ENCODE measurements around the gene ATP10A.

The ATP10A gene

DNA sequence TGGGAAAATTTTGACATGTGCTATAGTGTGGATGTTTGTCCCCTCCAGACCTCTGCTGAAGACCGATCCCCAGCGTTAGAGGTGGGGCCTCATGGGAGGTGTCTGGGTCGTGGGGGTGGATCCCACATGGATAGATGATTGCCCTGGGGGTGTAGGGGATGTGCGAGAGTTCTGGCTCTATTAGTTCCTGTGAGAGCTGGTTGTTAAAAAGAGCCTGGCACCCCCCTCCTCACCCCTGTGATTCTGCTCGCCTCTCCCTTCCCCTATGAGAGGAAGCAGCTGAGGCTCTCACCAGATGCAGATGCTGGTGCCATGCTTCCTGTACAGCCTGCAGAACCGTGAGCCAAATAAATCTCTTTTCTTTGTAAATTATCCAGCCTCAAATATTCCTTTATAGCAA is 67.4 kb downstream of the ATP10A start:
- DNase-seq (ENCODE audit: low read depth, low spot score), result no peak

DNA sequence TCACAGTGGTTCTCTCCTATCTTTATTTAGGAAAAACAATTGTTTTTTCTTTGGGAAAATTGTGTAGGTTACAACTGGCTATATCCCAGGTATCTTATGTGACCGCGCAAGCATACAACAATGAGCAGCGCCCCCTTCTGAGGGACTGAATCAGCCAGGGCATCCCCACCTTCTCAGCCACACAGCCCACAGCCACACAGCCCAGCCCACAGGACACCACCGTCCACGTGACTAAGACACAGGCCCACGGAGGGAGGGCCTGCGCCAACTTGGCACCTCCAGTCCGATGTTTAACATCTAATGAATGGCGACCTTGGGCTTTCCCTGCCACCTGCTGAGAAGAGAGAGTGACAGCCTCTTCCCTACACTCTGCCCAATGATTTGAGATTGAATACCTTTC is 68.1 kb downstream of the ATP10A start:
- no peak for DNase-seq (ENCODE audit: low read depth, low spot score)

DNA sequence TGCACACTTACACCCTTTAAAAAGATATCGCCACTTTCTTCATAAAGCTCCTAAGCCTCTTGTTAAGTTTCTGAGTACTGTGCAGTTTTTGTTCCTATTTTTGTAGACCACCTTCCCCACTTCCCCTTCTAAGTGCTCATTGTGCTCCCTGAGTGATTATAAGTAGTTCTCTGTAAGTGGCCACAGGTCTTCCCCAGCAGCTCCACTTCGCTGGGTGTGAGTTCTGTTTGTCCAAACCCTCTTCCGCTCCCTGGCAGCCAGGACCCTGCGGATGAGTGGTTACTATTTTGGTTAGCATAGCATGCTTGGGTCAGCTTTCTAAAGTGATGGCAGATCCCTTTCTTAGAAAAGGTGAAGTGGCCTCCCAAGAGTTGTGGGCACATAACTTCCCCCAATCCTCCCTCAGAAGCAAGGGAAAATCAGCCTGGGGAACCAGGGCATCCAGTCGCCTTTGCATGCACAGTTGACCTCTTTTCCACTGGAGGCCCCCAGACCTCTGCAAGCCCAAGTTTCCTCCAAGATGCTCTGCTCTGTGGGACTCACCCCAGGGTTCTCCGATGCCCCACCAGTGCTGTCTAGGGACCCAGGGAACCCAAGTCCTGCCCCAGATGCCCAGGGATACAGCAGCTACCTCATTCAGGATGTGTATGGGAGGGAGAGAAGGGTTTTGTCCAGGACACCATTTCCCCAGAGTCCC is 69.6 kb downstream of the ATP10A start:
- no peak for DNase-seq (ENCODE audit: low read depth, low spot score)

DNA sequence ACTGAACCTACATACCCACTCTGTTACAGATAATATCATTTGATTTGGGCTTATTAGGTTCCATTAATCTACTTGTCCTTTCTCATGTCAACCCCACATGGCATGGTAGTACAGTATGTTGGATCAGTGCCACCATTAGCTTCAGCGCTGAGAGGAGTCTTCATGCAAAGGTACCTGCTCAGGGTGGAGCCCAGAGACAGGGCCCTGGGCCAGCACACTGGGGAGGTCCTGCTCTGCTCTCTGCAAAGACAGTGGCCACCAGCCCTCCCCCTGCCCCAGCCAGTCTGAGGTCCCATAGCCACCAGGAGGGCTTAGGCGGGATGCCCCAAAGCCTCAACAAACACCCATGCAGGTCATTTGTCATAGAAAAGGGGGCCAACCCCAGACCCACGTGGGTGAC is 71.0 kb downstream of the ATP10A start:
- no peak for DNase-seq (ENCODE audit: low read depth, low spot score)

DNA sequence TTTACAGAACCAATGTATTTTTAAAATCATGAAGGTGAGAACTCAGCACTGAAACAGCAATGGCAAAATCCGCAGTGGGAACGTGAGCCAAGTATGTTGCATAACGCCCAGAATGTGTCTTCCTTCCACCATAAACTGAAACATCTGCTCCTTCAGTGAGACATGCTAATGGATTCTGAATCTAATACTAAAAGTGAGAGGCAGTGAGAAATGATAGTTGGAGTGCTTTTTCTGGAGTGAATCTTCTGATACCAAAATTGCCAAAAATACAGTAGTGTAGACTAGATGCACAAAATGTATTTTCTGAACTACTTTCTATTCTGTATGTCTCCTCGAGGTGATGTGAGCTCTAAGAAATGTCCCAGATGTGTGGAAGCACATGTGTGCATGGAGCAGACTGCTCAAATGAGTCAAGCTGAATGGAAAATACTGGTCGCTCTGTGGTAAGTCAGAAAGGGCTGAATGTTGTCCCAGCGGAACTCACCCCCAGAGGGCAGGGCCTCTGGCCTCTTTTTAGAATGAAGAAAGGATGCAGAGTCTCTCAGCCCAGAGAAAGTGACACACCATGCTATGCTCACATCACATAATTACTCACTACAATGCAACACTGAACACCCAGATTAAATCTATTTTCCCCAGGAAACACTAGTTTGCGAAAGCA is 73.0 kb downstream of the ATP10A start:
- DNase-seq (ENCODE audit: low read depth, low spot score), result peak; percentile 22

DNA sequence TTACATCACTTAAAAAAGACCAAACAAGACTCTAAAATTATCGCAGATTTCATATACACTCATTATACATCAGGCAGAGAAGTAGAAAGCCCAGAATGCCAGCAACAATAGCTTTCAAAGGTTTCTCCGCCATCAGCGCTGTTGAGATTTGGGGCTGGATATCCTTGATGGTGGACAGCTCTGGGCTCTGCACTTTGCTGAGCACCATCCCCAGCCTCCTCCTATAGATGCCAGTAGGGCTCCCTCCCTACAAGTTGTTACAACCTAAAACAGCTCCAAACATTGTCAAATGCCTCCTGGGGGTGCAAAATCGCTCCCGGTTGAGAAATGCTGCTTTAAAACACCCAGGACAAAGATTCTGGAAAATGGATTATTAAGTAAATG is 73.5 kb downstream of the ATP10A start:
- no peak for DNase-seq (ENCODE audit: low read depth, low spot score)

DNA sequence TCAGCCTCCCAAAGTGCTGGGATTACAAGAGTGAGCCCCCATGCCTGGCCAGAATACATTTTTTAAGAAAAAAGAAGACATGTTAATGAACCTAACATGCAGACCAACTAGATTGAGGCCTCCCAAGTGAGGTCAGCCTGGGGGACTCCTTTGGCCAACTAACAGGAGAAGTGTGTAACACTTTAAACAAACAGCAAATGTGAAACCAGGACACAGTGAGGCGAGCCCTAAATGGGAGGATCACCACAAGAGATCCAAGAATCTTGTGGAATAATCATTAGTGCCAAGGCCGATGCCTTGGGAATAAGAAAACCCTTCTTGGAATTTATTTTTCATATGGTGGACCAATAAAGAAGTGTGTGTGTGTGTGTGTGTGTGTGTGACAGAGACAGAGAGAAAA is 73.9 kb downstream of the ATP10A start:
- no peak for DNase-seq (ENCODE audit: low read depth, low spot score)

DNA sequence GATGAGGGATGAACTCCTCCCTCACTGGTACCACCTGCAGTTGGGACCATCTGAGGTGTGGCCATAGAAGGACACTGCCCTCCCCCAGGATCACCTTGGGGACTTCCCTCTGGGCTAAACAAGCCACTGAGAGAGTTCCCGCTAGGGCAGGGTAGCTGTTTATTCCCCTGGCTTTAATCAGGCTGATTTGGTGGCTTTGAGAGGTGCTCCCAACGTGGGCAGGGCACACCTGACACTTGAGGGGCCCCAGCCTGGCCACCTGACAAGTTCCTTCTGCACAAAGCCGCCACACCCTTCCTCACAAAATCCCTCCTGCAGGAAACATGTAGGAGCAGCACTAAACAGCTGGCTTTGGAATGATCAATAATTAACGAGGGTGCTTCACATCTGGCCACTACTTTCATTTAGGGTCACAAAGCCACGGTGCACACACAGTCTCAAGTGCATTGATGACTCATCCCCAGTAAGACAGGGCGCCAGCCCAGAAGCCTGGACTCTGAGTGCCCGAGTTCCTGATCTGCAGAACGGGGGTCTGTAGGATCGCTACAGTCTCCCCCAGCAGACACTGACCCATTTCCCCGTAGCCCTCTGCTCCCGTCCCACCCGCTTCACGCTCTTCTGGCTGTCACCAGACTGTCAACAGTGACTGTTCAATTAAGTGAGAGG is 75.1 kb downstream of the ATP10A start:
- DNase-seq (ENCODE audit: low read depth, low spot score), result no peak

DNA sequence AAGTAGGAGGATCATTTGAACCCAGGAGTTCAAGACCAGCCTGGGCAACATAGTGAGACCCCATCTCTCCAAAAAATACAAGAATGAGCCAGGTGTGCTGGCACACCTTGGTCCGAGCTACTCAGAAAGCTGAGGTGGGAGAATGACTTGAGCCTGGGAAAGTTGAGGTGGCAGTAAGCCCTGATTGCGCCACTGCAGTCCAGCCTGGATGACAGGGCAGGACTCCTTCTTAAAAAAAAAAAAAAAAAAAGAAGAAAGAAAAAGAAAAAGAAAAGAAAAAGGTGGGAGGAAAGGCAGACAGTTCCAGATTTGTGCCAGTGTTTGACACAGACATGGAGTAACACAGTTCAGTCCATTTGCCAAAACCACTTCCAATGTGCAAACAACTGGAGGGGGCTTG is 75.7 kb downstream of the ATP10A start:
- no peak for DNase-seq (ENCODE audit: low read depth, low spot score)

DNA sequence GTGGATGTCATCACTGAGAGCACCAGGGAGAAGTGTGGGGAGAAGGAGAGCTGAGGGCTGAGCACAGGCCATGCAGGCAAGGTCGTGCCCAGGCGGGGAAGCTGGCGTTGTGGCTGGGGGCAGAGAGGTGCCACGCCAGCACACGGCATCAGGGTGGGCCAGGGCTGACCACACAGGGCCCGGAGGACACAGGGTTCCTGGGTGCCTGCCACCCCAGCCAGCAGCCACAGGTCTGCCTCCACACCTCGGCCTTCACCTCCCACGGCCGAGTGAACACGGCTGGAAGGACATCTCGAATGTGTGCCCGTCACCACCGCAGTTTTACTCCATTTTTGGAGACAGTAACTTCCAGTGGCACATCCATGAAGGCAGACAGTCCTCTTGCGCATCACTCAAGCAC is 77.1 kb downstream of the ATP10A start:
- no peak for DNase-seq (ENCODE audit: low read depth, low spot score)

DNA sequence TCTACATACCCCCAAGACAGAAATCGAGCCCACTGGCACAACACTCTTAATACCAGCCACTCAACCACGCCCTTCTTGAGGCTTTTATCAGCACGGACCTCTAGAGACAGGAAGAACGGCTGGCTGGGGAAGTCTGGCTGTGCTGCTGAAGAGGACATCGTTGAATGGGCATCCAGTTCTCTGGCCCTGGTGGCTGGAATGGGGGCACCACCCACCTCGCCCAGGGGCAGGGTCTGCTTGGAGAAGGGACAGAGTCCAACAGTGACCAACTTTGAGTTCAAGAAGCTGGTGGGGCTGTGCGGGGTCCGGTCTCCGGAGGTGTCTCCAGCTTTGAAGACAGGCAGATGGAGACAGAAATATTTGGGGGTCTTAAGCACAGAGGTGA is 77.5 kb downstream of the ATP10A start:
- no peak for DNase-seq (ENCODE audit: low read depth, low spot score)

DNA sequence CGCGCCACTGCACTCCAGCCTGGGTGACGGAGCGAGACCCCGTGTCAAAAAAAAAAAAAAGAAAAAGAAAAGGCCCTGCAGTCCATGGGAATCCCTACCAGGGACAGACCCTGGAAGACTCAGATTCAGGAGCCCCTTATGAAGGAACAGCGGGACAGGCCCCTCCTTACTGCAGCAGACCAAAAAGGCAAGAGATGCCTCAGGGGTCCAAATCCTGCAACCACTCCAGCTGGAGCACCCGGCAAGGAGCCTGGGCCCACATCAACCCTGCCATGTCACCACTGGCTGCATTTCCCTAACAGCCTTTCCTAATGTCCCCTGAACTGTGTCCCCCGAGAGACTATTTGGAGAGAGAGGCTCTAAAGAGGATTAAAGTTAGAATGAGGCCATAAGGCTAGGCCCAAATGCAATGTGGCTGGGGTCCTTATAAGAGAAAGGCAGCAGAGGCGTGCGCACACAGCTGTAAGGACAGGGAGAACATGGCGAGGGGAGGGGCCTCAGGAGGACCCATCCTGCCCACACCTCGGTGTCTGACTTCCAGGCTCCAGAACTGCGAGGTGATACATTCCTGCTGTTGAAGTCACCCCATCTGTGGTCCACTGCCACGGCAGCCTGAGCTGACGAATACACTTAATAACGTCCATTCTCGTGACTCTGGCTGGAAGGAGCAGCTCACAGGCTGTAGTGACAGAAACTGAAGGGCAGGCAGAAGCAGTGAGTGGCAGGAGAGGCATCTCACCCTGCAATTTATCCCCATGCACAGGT is 78.1 kb downstream of the ATP10A start:
- no peak for DNase-seq (ENCODE audit: low read depth, low spot score)

DNA sequence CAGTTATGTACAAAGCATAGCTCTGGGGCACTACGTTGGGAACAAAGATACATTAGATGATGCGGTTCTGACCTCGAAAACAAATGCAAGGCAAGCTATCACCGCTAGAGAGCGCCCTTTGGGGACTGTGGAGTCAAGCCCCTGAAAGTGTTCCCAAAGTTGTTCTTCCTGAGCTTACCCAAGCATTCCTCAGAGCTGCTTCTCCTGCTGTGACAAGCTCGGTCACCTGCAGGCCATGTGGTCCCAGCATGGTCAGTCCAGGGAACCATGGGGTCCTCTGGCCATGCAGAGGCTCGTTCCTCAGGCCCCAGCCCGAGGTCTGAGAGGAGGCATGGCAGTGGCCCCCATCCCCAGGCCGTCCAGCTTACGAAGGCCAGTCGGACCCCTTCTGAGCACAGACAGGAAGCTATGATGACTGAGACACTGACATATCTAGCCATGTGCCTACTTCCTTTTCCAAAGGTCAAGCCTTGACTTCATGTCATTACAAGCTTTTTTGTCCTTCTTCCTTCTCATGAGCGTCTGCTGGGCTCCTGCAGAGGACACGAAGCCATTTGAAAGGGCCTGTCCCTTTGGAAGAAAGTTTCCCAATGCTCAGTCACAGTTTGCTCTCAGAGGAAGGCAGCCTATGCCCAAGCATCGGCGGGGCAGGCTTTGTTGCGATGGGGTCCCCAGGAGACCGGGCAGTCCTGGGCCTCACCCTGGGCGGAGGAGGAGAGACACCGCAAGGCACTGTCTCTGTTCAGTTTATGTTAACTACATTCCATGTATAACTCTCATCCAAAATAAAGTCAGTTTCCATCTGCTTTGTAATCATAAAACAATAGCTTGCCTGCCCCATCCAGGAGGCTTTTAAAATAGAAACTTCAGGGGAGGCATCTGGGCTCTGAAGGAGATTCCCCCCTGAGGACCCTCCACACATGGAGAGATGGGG is 79.3 kb downstream of the ATP10A start:
- DNase-seq (ENCODE audit: low read depth, low spot score), result no peak

DNA sequence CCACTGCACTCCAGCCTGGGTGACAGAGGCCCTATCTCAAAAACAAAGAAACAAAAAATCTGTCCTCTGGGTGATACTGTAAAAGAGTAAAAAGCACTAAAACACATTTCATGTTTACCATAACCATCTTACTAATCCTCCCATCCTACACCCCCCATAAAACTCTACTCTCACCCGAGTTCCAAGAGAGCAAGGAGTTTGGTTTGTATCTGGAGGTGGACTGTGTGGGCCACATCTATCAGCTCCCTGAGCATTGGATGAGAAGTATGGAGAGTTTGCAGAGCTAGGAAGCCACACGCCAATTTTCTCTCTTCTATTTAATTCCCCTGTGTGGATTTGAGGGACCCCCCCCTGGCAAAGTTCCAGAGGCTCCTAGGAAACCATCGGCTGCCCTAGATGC is 80.0 kb downstream of the ATP10A start:
- no peak for DNase-seq (ENCODE audit: low read depth, low spot score)

DNA sequence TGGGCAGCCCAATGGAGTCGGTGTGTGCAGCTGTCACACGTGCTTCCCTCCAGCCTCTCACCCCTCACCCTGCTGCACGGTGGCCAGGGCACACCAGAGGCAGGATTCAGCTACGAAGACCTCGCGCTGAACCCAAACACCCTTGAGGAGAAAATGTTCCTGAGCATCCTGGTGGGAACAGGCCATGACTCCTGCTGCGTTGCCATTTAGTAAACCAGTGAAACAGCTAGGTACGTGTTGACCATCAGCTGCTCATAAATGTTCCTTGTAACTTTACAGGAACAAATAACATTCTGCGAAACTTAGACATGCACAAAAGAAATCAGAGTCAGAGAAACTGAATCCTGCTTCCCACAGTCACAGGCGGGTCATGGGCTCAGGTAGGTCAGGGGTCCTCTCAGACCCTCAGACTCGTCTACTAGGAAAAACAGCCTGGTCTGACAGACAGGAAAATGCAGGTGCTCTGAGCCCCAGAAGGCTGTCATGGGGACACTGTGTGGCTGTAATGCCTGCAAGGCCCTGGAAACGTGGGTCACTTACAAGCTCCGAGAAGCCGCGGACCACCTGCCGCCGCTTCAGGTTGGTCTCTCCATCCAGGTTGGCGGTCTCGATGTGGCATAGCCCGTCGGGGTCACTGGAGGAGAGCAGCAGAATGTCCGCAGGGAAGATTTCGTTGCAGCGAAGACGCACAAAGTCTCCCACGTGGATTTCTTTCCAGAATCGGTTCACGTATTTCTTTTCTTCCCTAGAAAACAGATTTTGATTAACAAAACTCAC is 82.5 kb downstream of the ATP10A start:
- DNase-seq (ENCODE audit: low read depth, low spot score), result no peak

DNA sequence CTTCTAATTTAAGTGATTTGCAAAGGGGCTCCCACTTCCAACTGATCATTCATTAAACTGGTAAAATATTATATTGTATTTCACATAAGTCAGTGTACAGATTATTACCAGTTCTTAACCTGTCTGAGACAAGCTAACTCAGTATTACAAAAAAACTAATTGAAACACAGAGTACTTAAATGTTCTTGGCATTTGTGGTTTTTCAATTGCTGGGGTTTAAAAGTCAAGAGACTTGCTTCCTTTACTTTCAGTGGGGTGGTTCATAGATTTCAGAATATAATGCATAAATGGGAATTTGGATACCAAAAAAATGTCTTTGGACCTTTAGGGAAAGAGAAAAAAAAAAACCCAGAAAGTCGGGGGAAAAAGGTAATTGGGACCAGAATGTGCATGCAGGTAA is 85.0 kb downstream of the ATP10A start:
- DNase-seq (ENCODE audit: low read depth, low spot score), result no peak

DNA sequence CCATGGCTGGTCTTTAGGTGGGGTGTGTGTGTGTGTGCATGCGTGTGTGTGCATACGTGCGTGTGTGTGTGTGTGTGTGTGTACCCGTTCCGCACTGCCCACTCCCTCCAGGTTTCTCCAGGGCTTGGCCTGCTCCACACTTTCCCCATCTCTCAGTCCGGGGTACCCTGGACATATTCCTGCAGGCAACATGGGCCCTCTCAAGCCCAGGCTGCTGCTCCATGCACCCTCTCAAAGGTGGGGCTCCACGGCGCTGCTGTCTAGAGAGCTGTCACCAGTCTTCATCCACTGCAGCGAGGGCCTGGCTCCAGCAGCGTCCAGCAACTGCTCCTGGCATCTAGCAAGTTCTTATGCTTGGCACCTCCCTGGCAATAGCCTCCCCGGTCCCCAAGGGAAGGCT is 86.1 kb downstream of the ATP10A start:
- no peak for DNase-seq (ENCODE audit: low read depth, low spot score)

DNA sequence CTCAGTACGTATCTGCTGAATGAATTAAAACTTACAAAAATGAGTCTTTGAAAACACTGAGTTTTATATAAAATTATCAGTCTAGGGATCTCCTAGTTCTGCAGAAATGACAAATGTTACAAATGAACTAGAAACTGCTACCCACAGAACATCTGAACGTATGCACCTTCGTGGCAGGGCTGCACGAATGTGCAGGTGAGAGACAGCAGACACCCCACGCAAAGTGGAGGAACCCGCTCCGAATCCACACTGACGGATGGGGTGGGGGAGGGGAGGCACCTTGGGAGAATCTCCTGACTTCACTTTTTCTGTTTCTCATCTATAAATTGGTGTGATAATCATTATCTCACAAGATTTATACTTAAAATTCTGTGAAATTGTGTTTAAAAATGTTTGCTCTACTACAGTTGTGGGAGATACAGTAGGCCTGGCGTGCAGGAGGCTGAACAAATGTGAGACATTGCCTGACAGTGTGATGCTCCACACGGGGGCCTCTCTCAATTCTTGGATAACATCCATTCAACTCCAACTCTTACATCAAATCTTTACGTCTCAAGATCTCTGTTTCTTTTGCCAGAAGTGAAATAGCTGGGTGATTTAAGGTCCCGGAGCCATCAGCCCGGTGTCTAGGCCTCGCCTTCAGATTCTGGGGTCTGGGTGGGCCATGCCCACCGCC is 86.9 kb downstream of the ATP10A start:
- no peak for DNase-seq (ENCODE audit: low read depth, low spot score)

DNA sequence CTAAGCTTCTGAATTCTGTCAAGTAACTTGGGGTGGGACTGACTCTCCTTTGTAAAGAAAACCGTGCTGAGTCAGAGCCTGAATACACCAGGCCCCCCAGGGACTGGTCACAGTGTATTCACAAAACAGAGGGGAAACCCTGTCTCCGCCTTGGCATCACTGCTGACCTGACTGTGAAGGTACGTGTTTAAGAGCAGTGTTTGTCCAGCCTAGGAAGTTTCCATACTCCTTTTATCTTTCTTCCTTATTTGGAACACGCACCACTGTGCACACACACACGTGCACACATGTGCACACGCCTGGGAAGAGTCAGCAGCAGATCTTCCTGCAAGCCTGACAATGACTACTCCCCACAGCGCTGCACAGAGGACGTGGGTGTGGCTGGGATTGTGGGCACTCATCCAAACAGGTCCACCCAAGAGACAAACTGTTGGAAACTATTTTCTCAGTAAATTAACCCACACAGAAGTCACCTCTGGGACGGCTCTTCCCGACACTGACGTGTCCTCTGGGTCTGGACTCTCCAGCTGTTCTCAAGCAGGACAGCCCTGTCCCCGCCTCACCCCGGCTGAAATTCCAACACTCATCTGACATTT is 87.7 kb downstream of the ATP10A start:
- DNase-seq (ENCODE audit: low read depth, low spot score), result no peak

DNA sequence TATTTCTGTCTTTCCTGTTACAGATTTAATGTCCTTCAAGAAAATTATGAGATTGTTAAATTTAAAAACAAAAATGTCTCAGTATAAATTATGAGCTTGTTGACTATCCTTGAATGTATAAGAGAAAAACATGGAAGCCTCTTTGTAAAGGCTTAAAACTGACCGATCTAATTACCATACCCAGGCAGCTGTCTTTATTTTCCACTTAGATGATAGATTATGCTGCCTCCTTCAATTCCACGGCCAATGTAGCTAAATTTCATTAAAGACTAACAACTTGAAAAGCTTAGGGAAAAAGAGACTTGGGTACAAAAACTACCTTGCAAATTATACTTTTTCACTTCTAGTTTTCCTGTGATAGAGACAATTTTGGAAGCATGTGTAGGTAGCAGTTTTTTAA is 88.3 kb downstream of the ATP10A start:
- DNase-seq (ENCODE audit: low read depth, low spot score), result no peak

Data from activated naive CD8-positive, alpha-beta T cell treated with anti-CD3 and anti-CD28 coated beads, Interleukin-2, amount 50 U/mL, for 16 hours (primary cell).